Mucosa of stomach (tissue), 1 donor: Measurements from ENCODE around the gene TTYH1.

ENCODE experiments used
- H3K27me3 ChIP-seq: one replicate; pipeline ENCODE4 v1.7.0; 2013; ENCODE audit warnings: mild to moderate bottlenecking, low read length; ENCODE audit not compliant: control insufficient read depth, insufficient read depth
- H3K36me3 ChIP-seq: one replicate; pipeline ENCODE4 v1.7.0; 2013; ENCODE audit warnings: low read length; ENCODE audit not compliant: control insufficient read depth, insufficient read depth
- H3K4me1 ChIP-seq: one replicate; pipeline ENCODE4 v1.7.0; 2013; ENCODE audit warnings: mild to moderate bottlenecking, low read length; ENCODE audit not compliant: control insufficient read depth, insufficient read depth
- H3K4me3 ChIP-seq: one replicate; pipeline ENCODE4 v1.7.0; 2013; ENCODE audit warnings: low read length
- H3K9ac ChIP-seq: one replicate; pipeline ENCODE4 v1.7.0; 2013; ENCODE audit warnings: mild to moderate bottlenecking, low read length, moderate library complexity
- H3K9me3 ChIP-seq: one replicate; pipeline ENCODE4 v1.7.0; 2013; ENCODE audit warnings: mild to moderate bottlenecking, low read length, moderate library complexity; ENCODE audit not compliant: control insufficient read depth
- donor health status: Pancreatic carcinoma.

Gene TTYH1

DNA sequence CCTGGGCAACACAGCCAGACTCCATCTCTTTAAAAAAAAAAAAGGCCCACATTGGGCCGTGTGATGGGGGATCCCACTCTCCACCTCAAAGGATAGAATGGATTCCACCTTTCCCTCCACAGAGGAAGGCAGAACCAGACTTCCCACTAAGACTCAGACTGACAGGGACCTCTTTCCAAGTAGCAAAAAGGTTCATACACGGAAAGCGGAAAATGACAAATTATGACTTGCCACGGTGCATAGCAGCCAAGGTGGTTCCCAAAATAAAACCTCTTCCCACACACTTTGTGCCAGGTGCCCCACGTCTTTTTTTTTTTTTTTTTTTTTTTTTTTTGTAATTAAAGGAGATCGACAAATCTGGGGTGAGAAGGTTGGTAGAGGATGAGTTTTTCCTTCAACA, 14.4 kb upstream of the TTYH1 start:
- H3K4me1 ChIP-seq: no peaks in the 10 kb centered on the region
- no peaks in the 10 kb centered on the region for H3K9me3 ChIP-seq
- no peak overlapping the region for H3K9ac ChIP-seq
- H3K36me3 ChIP-seq: no peaks in the 10 kb centered on the region
- no peak overlapping the region for H3K4me3 ChIP-seq
- no peaks in the 10 kb centered on the region for H3K27me3 ChIP-seq

DNA sequence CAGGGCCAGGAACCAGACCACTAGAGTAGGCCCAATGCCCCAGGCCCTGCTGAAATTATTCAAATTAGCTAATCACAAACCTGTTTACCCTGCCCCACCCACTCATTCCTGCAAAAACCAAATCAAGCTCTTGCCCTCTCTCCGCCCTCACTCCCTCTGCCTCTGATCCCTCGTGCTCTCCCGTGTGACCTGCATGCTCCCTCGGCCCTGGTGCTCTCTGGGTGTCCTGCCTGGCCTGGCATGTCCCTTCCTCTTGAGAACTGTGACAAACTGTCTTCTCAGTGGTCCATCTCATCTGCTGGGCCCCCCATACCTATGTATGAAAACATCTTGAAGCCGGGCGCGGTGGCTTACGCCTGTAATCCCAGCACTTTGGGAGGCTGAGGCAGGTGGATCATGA, 12.2 kb upstream of the TTYH1 start:
- no peaks in the 10 kb centered on the region for H3K4me1 ChIP-seq
- H3K9ac ChIP-seq: no peak overlapping the region
- H3K4me3 ChIP-seq: no peak overlapping the region
- H3K36me3 ChIP-seq: no peaks in the 10 kb centered on the region
- H3K9me3 ChIP-seq: no peaks in the 10 kb centered on the region
- no peaks in the 10 kb centered on the region for H3K27me3 ChIP-seq

DNA sequence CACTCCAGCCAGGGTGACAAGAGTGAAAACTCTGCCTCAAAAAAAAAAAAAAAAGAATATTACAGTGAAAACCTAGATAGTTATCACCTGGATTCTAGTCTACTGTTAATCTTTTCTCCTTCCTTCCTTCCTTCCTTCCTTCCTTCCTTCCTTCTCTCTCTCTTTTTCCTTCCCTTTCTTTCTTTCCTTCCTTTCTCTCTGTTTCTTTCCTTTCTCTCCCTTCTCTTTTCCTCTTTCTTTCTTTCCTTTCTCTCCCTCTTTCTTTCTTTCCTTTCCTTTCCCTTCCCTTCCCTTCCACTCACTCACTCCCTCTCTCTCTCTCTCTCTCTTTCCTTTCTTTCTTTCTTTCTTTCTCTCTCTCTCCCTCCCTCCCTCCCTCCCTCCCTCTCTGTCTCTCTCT, 9.6 kb upstream of the TTYH1 start:
- no peaks in the 10 kb centered on the region for H3K4me1 ChIP-seq
- no peaks in the 10 kb centered on the region for H3K36me3 ChIP-seq
- H3K4me3 ChIP-seq: no peak overlapping the region
- no peak overlapping the region for H3K9ac ChIP-seq
- no peaks in the 10 kb centered on the region for H3K27me3 ChIP-seq
- no peaks in the 10 kb centered on the region for H3K9me3 ChIP-seq

DNA sequence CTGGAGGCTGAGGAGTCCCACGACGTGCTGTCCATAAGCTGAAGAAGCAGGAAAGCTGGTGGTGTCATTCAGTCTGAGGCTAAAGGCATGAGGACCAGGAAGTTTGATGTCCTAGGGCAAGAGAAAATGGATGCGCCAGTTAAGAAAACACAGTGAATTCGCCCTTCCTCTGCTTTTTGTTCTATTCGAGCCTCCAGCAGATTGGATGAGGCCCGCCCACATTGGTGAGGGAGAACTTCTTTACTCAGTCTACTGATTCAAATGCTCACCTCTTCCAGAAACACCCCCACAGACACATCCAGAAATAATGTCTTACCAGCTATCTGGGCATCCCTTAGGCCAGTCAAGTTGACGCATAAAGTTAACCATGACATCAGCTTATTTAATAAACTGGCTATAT, 7.5 kb upstream of the TTYH1 start:
- no peaks in the 10 kb centered on the region for H3K9me3 ChIP-seq
- H3K9ac ChIP-seq: no peak overlapping the region
- H3K4me1 ChIP-seq: no peaks in the 10 kb centered on the region
- H3K27me3 ChIP-seq: peaks cover 5% of the 10 kb centered on the region
- H3K36me3 ChIP-seq: no peaks in the 10 kb centered on the region
- H3K4me3 ChIP-seq: no peak overlapping the region

DNA sequence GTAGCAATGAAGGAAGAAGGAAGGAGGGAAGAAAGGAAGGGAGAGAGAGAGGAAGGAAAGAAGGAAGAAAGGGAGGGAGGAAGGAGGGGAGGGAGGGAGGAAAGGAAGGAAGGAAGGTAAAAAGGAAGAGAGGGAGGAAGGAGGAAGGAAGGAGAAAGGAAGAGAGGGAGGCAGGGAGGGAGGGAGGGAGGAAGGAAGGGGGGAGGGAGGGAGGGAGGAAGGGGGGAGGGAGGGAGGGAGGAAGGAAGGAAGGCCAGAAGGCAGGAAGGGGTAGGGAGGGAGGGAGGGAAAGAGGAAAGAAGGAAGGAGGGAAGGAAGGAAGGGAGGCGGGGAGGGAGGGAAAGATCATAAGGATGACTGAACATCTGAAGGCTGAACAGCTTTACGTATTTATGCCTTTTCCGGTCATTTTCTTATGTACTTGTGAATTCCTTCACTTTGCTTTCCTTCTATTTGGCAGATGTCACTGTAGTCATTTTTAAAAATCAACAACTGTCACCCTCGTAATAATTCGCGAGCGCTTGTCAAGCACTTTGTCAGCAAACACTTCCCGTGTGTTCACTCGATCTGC, 6.7 kb upstream of the TTYH1 start:
- no peak overlapping the region for H3K4me3 ChIP-seq
- H3K9me3 ChIP-seq: no peaks in the 10 kb centered on the region
- H3K9ac ChIP-seq: no peak overlapping the region
- no peaks in the 10 kb centered on the region for H3K4me1 ChIP-seq
- peaks cover 5% of the 10 kb centered on the region for H3K27me3 ChIP-seq
- no peaks in the 10 kb centered on the region for H3K36me3 ChIP-seq

DNA sequence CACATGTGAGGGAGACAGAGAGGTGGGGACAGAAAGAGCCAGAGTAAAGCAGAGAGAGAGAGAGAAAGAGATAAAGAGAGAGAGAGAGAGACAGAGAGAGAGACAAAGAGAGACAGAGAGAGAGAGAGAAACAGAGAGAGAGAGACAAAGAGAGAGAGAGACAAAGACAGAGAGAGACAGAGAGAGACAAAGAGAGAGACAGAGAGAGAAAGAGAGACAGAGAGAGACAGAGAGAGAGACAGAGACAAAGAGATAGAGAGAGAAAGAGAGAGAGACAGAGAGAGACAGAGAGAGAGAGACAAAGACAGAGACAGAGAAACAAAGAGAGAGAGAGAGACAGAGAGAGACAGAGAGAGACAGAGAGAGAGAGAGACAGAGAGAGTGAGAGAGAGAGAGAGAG, 4.2 kb upstream of the TTYH1 start:
- H3K9ac ChIP-seq: no peak overlapping the region

DNA sequence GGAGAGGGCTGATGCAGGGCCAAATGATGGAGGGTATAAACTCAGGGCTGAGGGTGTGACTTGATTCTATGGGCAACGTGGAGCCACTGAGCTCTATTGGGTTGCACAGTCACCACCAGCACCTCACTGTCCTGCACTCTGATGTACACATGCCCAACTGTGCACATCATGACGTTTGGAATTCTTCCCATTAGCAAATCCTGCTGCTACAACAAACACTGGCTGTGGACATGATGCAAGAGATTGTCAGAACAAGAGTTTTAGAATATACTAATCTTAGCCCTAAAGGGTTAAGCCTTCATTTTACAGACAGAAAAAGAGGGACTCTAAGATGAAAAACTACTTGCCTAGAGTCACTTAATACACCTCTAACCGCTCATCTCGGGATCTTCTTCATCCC, 2.4 kb upstream of the TTYH1 start:
- Histone ChIP-seq H3K9me3 (no peaks in the 10 kb centered on the region), H3K4me1 (no peaks in the 10 kb centered on the region), H3K36me3 (no peaks in the 10 kb centered on the region), H3K4me3 (no peak overlapping the region), H3K27me3 (peaks cover 42% of the 10 kb centered on the region), H3K9ac (no peak overlapping the region)

More for the DNA sequence above, 4.2 kb upstream of the TTYH1 start:
- H3K36me3 ChIP-seq: no peaks in the 10 kb centered on the region
- H3K27me3 ChIP-seq: peaks cover 24% of the 10 kb centered on the region
- no peak overlapping the region for H3K4me3 ChIP-seq
- no peaks in the 10 kb centered on the region for H3K4me1 ChIP-seq
- no peaks in the 10 kb centered on the region for H3K9me3 ChIP-seq

DNA sequence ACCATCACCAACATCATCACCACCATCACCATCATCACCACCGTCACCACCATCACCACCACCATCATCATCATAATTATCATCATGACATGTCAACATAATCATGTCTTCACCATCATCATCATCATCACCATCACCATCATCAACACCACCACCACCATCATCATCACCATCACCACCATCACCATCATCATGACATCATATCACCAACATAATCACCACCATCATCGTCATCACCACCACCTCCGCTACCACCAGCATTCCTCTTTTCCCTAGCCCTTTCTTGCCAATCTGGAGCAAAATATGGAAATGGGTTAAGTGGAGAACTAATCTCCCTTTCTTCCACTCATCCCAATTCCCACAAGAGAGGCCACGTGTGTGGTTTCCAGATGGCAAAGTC, 1.1 kb upstream of the TTYH1 start:
- Histone ChIP-seq H3K36me3 (no peaks in the 10 kb centered on the region), H3K4me1 (no peaks in the 10 kb centered on the region), H3K9me3 (no peaks in the 10 kb centered on the region), H3K9ac (no peak overlapping the region), H3K4me3 (no peak overlapping the region), H3K27me3 (peaks cover 46% of the 10 kb centered on the region)

DNA sequence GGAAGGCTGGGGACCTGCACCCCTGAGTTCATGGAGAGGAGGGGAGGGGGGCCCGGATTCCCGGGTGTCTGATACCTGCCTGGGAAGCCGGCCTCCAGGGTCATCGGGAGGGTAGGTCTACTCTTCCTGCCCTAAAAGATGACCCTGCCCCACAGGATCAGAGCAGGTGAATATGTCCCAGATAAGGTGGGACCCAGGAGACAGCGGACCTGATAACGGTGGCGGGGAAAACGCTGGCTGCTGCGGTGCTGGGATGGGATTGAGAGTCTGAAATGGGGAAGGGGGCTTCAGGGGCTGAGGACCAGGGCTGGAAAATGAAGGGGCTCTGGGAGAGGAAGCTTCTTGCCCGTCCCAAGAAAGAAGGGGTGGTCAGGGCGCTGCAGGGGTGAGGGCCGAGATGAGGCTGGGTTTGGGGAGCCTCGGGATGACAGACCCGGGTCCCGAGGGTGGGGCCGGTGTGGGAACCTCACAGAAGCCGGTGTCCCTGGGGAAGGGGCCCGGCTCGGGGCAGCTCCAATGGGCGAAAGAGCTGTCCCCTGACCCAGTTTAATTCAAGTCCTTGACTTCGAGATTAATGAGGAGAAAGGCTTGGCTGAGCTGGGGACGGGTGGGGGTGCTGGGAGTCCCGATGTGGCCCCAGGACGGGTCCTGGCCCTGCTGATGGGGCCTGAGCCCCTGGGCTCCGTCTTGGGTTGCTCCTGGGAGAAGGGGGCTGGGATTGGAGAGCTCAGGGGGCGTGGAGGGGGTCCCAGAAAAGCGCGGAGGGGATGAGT, 823 bp downstream of the TTYH1 start:
- Histone ChIP-seq H3K9ac (no peak overlapping the region), H3K27me3 (peaks cover 64% of the 10 kb centered on the region)

DNA sequence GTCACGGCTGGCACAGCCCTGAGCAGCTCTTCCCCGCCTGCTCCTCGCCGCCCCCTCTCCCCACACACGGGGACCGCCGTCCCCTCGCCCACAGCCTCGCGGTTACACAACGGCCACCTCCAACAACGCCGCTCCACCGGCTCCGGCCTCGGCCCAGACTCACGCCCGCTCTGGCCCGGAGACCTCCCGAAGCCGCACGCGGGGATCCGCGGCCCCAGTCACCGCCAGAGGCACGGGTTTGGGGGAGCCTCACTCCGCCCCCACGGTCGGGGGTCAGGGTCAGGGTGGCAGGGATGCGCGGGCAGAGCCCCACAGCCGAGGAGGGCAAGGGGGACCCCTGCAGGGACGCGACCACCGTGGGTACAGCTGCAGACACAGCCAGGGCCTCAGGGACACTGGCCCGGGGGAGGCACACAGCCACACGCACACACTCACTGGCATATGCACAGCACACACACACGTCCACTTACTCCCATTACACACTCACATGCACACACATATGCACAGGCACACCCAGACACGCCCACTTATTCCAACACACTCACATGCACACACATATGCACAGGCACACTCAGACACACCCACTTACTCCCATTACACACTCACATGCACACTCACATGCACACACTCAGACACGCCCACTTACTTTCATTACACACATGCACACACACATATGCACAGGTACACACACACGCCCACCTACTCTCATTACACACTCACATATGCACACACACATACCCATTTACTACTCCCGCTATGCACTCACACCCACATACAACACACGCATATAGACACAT, 1.6 kb downstream of the TTYH1 start:
- Histone ChIP-seq H3K27me3 (peaks cover 63% of the 10 kb centered on the region), H3K9ac (no peak overlapping the region), H3K4me3 (no peak overlapping the region), H3K9me3 (no peaks in the 10 kb centered on the region), H3K36me3 (no peaks in the 10 kb centered on the region), H3K4me1 (no peaks in the 10 kb centered on the region)

More for the DNA sequence above, 823 bp downstream of the TTYH1 start:
- Histone ChIP-seq H3K4me3 (no peak overlapping the region), H3K4me1 (no peaks in the 10 kb centered on the region), H3K36me3 (no peaks in the 10 kb centered on the region), H3K9me3 (no peaks in the 10 kb centered on the region)

DNA sequence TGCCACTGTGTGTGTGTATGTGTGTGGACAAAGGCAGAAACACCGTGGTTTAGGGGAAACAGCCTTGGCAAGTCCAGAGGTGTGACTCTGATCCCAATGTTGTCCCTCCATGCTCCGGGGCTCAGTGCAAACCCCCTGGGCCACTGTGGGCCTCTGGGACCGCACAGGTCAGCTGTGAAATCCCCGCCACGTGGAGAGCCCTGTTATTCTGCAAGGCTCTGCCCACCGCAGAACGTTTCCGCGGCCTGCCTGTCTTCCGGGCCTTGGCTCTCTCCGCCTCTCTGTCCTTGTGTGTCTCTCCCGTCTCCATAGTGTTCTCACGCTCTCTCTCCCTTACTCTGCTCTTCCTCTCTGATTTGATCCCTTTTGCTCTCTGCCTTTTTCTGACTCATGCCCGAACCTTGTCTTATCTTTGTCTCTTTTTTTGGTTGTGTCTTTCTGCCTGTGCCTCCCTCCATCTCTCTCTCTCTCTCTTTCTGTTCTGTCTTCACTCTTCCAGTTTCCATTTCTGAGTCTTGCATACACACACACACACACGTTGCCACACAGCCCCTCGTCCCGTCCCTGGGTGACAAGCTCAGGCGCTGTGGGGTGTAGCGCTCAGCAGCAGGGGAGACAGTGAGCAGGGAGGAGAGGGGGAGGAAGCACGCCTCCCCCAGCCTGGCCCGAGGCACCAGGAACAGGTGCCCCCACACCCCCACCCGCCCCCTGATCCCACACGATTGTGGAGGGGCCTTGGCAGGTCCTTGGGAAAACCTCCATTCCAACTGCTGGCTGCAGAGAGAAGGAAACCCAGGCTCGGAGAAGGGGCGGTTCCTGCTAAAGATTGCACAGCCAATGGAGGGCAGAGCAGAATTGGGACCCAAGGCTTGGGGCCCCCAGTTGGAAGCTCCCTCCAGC, 3.0 kb downstream of the TTYH1 start:
- Histone ChIP-seq H3K4me3 (no peak overlapping the region), H3K4me1 (no peaks in the 10 kb centered on the region), H3K36me3 (no peaks in the 10 kb centered on the region), H3K9me3 (no peaks in the 10 kb centered on the region), H3K27me3 (peaks cover 63% of the 10 kb centered on the region), H3K9ac (no peak overlapping the region)
